Hypothalamus (tissue), 51 donors: ENCODE measurements around the gene ACAD11.

Source experiments
- DNase-seq, 51 donors: peaks; one replicate each; lab custom pipeline; 2025; lab: John Stamatoyannopoulos, UW

The ACAD11 gene

DNA sequence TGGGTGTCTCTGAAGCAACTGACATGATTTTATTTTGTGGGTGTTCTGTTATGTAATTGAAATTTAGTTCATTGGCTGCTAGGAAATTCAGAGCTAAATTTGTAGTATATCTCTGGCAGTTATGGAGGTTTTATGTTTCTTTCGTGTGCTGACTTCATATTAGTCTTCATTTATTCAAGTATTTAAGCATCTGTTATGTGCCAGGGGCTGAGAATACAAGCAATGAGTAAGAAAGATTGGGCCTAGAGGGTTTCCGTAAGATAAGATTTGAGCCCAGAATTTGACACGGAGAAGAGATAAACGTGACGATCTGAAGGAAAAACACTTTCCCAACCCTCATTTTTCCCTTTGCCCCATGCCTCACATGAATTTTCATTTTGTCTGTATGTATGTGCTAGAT is 137.7 kb downstream of the ACAD11 start:
- DNase-seq, result peak in 1 of 51 donors; percentile 11

DNA sequence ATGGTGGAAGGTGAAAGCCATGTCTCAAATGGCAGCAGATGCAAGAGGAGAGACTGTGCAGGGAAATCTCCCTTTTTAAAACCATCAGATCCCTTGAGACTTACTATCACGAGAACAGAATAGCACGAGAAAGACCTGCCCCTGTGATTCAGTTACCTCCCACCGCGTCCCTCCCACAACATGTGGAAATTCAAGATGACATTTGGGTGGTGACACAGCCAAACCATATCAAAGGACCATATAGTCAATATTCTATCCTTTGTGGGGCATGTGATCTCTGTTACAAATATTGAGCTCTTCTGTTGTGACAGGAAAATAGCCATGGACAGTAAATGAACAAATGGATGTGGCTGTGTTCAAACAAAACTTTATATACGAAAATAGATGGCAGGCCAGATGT is 139.7 kb downstream of the ACAD11 start:
- DNase-seq, result no peak

DNA sequence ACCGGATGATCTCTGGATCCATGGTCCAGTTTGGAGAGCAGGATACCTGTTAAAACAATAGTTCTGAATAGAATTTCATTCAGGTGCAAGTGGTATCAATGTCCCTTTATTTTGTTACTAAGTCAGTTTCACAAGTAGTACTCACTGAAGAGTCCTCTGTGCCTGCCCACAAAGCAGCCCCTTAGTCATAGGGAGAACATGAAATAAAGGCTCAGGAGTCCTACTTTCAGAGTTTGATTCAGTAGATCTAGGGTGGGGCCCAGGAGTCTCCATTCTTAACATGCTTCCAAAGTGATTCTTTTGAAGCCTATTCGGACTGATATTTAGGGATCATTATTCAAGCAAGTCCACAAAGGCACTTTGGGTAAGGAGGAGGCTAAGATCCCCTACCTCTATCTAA is 142.3 kb downstream of the ACAD11 start:
- no peak for DNase-seq

DNA sequence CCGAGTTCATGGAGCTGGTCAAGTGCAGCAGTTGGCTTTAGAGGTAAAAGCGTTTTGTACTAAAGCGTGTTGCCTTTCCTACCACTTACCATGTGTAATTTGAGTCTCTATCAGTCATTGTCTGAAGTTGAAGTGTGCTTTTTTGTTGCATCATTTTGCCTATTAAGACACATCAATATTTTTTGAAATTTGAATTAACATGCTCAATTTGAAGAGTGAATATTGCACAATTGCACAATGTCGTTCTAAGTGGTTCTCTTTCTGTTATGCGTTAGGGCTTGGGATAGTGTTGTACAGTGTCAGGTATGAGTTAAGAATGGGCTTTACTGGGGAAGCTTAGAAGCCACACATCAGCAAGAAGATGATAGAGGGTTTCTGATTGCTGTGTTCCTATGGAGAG is 146.6 kb downstream of the ACAD11 start:
- DNase-seq, result no peak

DNA sequence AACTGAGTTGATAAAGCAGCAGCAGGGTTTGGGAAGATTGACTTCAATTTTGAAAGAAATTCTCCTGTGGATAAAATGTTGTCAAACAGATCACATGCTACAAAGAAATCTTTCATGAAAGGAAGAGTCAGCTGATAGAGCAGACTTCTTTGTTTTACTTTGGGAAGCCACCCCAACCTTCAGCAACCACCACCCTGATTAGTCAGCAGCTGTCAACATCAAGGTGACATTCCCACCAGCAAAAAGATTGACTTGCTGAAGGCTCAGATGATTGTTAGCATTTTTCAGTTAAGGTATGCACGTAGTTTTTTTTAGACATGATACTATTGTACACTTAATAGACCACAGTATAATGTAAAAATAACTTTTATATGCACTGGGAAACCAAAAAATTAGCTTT is 150.1 kb downstream of the ACAD11 start:
- DNase-seq, result no peak

DNA sequence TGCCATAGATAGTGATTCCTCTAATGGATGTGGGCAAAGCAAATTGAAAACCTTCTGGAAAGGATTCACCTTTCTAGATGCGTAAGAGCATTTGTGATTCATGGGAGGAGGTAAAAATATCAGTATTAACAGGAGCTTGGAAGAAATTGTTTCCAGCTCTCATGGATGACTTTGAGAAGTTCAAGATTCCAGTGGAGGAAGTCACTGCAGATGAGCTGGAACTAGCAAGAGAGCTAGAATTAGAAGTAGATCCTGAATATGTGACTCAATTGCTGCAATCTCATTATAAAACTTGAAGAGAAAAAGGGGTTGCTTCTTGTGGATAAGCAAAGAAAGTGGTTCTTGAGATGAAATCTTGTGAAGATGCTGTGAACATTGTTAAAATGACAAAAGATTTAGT is 150.5 kb downstream of the ACAD11 start:
- no peak for DNase-seq
